Endothelial cell of umbilical vein (primary cell): ENCODE data around the gene SEC11C. TPM values are rescaled to one million over a fixed set of nuclear protein-coding genes. Genes with fewer than 3 reads are reported as not detected.

Experiments
- BruUV-seq: library from RNA; stranded (reverse); fragments of 400-500 nt; replicated peaks from 2 replicates; lab custom pipeline; 2021; lab: Mats Ljungman, UMichigan
- CTCF ChIA-PET: fragments of 300-600, 350-600 bp; sonication (Branson Sonifier 250); formaldehyde crosslinking; loops from one replicate; lab custom pipeline; 2021; ENCODE audit warnings: antibody characterized with exemption, inconsistent platforms; lab: Charles Lee
- POLR2A ChIA-PET: fragments of 300-600, 350-600 bp; sonication (Branson Sonifier 250); formaldehyde crosslinking; loops from one replicate; lab custom pipeline; 2021; ENCODE audit warnings: antibody characterized with exemption, inconsistent platforms; lab: Charles Lee
- DNase-seq: peaks from one replicate; pipeline ENCODE4 v3.0.0-alpha.2; 2011; ENCODE audit warnings: low read depth, low spot score
- FAIRE-seq: peaks from 2 replicates; lab custom pipeline; 2011; peaks lifted over from hg19 to GRCh38; lab: Jason Lieb, UNC
- H2AFZ ChIP-seq: 2 replicates; pipeline ENCODE4 v1.6.0; 2012; ENCODE audit warnings: low read depth, low read length, control low read depth, inconsistent platforms
- H3K27ac ChIP-seq: 2 replicates; pipeline ENCODE4 v1.5.1; 2011; ENCODE audit warnings: low read depth, mild to moderate bottlenecking, control low read depth, low read length, moderate library complexity; ENCODE audit not compliant: insufficient read depth
- H3K27me3 ChIP-seq, 2 experiments: 2 replicates each; pipeline versions ENCODE4 v1.6.0 to v1.6.1; 2011; ENCODE audit warnings: low read length in 2 of 2, mixed read lengths in 1 of 2; ENCODE audit not compliant: control insufficient read depth in 2 of 2, insufficient read depth in 2 of 2
- H3K36me3 ChIP-seq, 2 experiments: 2 replicates in 1 of 2; 3 replicates in 1 of 2; pipeline ENCODE4 v1.5.1; 2011; ENCODE audit warnings: low read length in 2 of 2, mild to moderate bottlenecking in 1 of 2, moderate library complexity in 1 of 2; ENCODE audit not compliant: control insufficient read depth in 2 of 2, insufficient read depth in 2 of 2; ENCODE audit errors: extremely low read depth in 1 of 2
- H3K4me1 ChIP-seq: 3 replicates; pipeline ENCODE4 v1.5.1; 2011; ENCODE audit warnings: mild to moderate bottlenecking, low read length; ENCODE audit not compliant: control insufficient read depth, insufficient read depth; ENCODE audit errors: extremely low read depth
- H3K4me2 ChIP-seq: 2 replicates; pipeline ENCODE4 v1.6.1; 2011; ENCODE audit warnings: low read length, control low read depth, mixed read lengths; ENCODE audit not compliant: insufficient read depth
- H3K4me3 ChIP-seq, 3 experiments: fragments of 200-600 bp in 1 of 3; sonication (generic), shearing (Covaris generic) in 1 of 3; replicated peaks in 1 of 3; 2 replicates each; pipeline ENCODE4 v1.5.1; 2011 to 2016; ENCODE audit warnings: control low read depth in 3 of 3, low read length in 3 of 3, mild to moderate bottlenecking in 2 of 3, inconsistent platforms in 1 of 3, low read depth in 1 of 3, moderate library complexity in 1 of 3; ENCODE audit not compliant: insufficient read depth in 1 of 3
- H3K79me2 ChIP-seq: 2 replicates; pipeline ENCODE4 v1.6.0; 2012; ENCODE audit warnings: low read length, inconsistent platforms; ENCODE audit not compliant: control insufficient read depth, insufficient read depth
- H3K9ac ChIP-seq: replicated peaks from 2 replicates; pipeline ENCODE3; 2011; ENCODE audit warnings: low read length, control low read depth; ENCODE audit not compliant: insufficient read depth; ENCODE audit errors: extremely low read depth
- H3K9me1 ChIP-seq: replicated peaks from 3 replicates; pipeline ENCODE4 v1.6.0; 2011; ENCODE audit warnings: mild to moderate bottlenecking, low read length; ENCODE audit not compliant: control insufficient read depth, insufficient read depth; ENCODE audit errors: extremely low read depth
- H3K9me3 ChIP-seq: replicated peaks from 2 replicates; pipeline ENCODE4 v1.5.1; 2012; ENCODE audit warnings: low read length, inconsistent platforms; ENCODE audit not compliant: control insufficient read depth, insufficient read depth
- H4K20me1 ChIP-seq: replicated peaks from 2 replicates; pipeline ENCODE3; 2011; ENCODE audit warnings: mild to moderate bottlenecking, low read length; ENCODE audit not compliant: control insufficient read depth, insufficient read depth; ENCODE audit errors: extremely low read depth
- EZH2 ChIP-seq: IDR thresholded peaks from 2 replicates; pipeline ENCODE4 v1.6.1; 2012; ENCODE audit warnings: borderline replicate concordance, low read depth, mild to moderate bottlenecking, moderate library complexity, low read length, inconsistent platforms; ENCODE audit not compliant: severe bottlenecking
- FOS ChIP-seq: IDR thresholded peaks from 2 replicates; pipeline ENCODE4 v1.6.1; 2011; ENCODE audit warnings: mild to moderate bottlenecking, low read length, moderate library complexity, borderline replicate concordance; ENCODE audit not compliant: insufficient read depth
- GATA2 ChIP-seq: IDR thresholded peaks from 2 replicates; pipeline ENCODE4 v1.7.0; 2011; ENCODE audit warnings: low read depth, mild to moderate bottlenecking, moderate library complexity, mixed read lengths, low read length; ENCODE audit not compliant: insufficient read length, insufficient read depth
- JUN ChIP-seq: IDR thresholded peaks from 2 replicates; pipeline ENCODE4 v1.6.1; 2011; ENCODE audit warnings: borderline replicate concordance, low read depth; ENCODE audit not compliant: insufficient read length, insufficient read depth
- MYC ChIP-seq: IDR thresholded peaks from one replicate; pipeline ENCODE4 v1.6.1; 2011; ENCODE audit warnings: mild to moderate bottlenecking, low read depth, low read length
- POLR2A ChIP-seq: IDR thresholded peaks from 2 replicates; pipeline ENCODE4 v1.6.1; 2012; ENCODE audit warnings: low read depth, mild to moderate bottlenecking, control low read depth, low read length
- POLR2AphosphoS5 ChIP-seq: IDR thresholded peaks from 2 replicates; pipeline ENCODE4 v1.6.1; 2012; ENCODE audit warnings: low read depth, mild to moderate bottlenecking, control low read depth, low read length, moderate library complexity; ENCODE audit not compliant: insufficient read depth
- dilution Hi-C: fragments of 300-500 bp; cut with MboI; formaldehyde crosslinking; loops from one replicate; pipeline ENCODE4 v1.15.0; 2019; ENCODE audit warnings: low sequenced_read_pairs; ENCODE audit not compliant: extremely low pct_ligation_motif_present
- intact Hi-C: fragments of 100-400 bp; cut with micrococcal nuclease; formaldehyde crosslinking; loops from one replicate; pipeline ENCODE4 v1.10.0; 2022
- polyA plus RNA-seq, 4 experiments: library from polyadenylated mRNA; depleted of rRNA in 3 of 4; stranded (reverse) in 3 of 4; unstranded in 1 of 4; fragments of >200 nt; gene quantifications; 2 replicates each; pipeline versions ENCODE4 v1.2.1 to v1.2.3, GENCODE V29; 2011 to 2012; ENCODE audit warnings: missing spikeins in 1 of 4
- total RNA-seq: library from RNA; stranded (reverse); gene quantifications from 2 replicates; pipeline ENCODE4 v1.2.3, GENCODE V29; 2021
- TF ChIP-seq, protein P1 (sequence below): IDR thresholded peaks from 2 replicates; pipeline ENCODE4 v1.6.1; 2011; ENCODE audit not compliant: insufficient read depth, insufficient read length
- TF ChIP-seq, protein P2 (sequence below), 2 donors: IDR thresholded peaks; 1 replicate in 1 of 2; 2 replicates in 1 of 2; pipeline ENCODE4 v1.5.1; 2011; ENCODE audit warnings: low read length in 2 of 2, mild to moderate bottlenecking in 2 of 2, moderate library complexity in 2 of 2, control low read depth in 1 of 2, inconsistent platforms in 1 of 2, low read depth in 1 of 2; ENCODE audit not compliant: insufficient read depth in 1 of 2; ENCODE audit errors: extremely low read depth in 1 of 2

Gene SEC11C
- total and polyA plus RNA-seq, 2 donors (not counting 3 experiments of a cell fraction or from before 2014, with no cell fraction given) = 16.3 to 29.8 TPM

DNA sequence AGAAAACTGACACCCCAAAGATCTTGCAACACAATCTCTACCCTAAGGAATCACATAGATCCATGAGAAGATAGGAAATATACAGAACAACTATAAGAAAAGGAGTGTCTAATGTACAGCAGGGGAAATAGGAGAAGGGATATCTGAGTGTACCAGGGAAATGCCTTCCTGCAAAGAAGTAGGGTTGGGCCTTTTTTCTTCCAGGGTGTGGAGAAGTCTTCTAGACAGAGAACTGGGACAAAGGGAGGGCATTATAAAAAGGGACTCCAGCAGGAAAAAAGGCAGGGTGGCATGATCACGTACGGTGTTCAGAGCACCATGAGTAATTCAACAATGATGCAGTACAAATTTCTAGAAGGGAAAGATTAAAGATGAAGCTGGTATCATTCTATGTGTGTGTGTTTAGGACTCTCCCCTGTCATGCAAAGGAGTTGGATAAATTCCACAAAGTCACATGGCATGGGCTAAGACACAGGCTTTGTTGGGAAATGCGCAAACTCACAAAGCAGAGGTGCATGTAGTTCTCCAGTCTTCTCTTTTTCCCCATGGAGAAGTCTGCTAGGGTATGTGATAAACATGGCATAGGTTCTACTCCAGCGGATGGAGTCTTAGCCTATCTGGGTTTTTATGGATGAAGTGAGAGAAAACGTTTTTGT lies 6.7 kb upstream of the SEC11C start:
- Histone ChIP-seq H3K27me3 (peaks cover 5 to 16% of the 10 kb centered on the region in 2 experiments), H3K9me3 (no peaks in the 10 kb centered on the region)

More for the DNA sequence above, 6.7 kb upstream of the SEC11C start:
- H3K9ac ChIP-seq = no peak overlapping the region
- CTCF ChIA-PET = interaction anchor here (2.9 kb wide), 1 partner anchor 10 kb away, joined by 8 read pairs; no protein-coding TSS in a partner anchor
- H3K4me2 ChIP-seq = no peak overlapping the region
- H3K27ac ChIP-seq = no peak overlapping the region
- BruUV-seq = no TSS peak
- POLR2A ChIA-PET = no interaction called here
- no peaks in the 10 kb centered on the region for H3K79me2 ChIP-seq
- H3K4me1 ChIP-seq = no peaks in the 10 kb centered on the region
- H4K20me1 ChIP-seq = no peaks in the 10 kb centered on the region
- no peaks in the 10 kb centered on the region for H3K9me1 ChIP-seq
- DNase-seq (no peak), FAIRE-seq (no peak)
- TF ChIP-seq, protein P1, sequence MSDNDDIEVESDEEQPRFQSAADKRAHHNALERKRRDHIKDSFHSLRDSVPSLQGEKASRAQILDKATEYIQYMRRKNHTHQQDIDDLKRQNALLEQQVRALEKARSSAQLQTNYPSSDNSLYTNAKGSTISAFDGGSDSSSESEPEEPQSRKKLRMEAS = no peak
- TF ChIP-seq MYC = no peak
- no peak for TF ChIP-seq JUN
- TF ChIP-seq FOS = no peak
- no peak for TF ChIP-seq POLR2A
- TF ChIP-seq GATA2 = no peak
- TF ChIP-seq EZH2 = no peak
- no peak for TF ChIP-seq POLR2AphosphoS5
- TF ChIP-seq, protein P2, sequence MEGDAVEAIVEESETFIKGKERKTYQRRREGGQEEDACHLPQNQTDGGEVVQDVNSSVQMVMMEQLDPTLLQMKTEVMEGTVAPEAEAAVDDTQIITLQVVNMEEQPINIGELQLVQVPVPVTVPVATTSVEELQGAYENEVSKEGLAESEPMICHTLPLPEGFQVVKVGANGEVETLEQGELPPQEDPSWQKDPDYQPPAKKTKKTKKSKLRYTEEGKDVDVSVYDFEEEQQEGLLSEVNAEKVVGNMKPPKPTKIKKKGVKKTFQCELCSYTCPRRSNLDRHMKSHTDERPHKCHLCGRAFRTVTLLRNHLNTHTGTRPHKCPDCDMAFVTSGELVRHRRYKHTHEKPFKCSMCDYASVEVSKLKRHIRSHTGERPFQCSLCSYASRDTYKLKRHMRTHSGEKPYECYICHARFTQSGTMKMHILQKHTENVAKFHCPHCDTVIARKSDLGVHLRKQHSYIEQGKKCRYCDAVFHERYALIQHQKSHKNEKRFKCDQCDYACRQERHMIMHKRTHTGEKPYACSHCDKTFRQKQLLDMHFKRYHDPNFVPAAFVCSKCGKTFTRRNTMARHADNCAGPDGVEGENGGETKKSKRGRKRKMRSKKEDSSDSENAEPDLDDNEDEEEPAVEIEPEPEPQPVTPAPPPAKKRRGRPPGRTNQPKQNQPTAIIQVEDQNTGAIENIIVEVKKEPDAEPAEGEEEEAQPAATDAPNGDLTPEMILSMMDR (IDR thresholded peaks at IDR 0.05; ENCODE audit: extremely low read depth in 1 of 2, insufficient read depth in 1 of 2, low read depth in 1 of 2, low read length in 2 of 2) = no peak
- no peak overlapping the region for H2AFZ ChIP-seq
- no peaks in the 10 kb centered on the region for H3K36me3 ChIP-seq
- no peak overlapping the region for H3K4me3 ChIP-seq
- dilution Hi-C loops = no loop called here
- intact Hi-C loops = no loop called here
